Measurements from ENCODE around the gene UPP1. TPM values are rescaled to one million over a fixed set of nuclear protein-coding genes. Genes with fewer than 3 reads are reported as not detected.

Gene UPP1
- total RNA-seq, 1 donor from 2014 or later = 79.8 TPM

- Histone ChIP-seq H3K4me1 (peaks cover 32% of the 10 kb centered on the region), H3K36me3 (peaks cover 0 to 14% of the 10 kb centered on the region in 2 donors), H3K9me3 (no peaks in the 10 kb centered on the region), H3K27ac (peak overlapping the region; percentile 90), H3K4me3 (peak overlapping the region; percentile 76 to 79), H3K27me3 (no peaks in the 10 kb centered on the region)
- TF ChIP-seq POLR2A (IDR thresholded peaks at IDR 0.05) (no peak), POLR2AphosphoS5 (IDR thresholded peaks at IDR 0.05; ENCODE audit: insufficient read depth in 1 of 2, low read depth in 1 of 2) (peak; percentile 66 to 83)
- DNase-seq (ENCODE audit: extremely low spot score in 2 of 2) = peak in 1 of 2 donors; percentile 97
- intact Hi-C loops (cut with DNase I) = no loop called here
Observed at GRCh38 chr7:48088559-48089045, 463 bp upstream of the UPP1 start.

GRCh38 chr7:48090095-48090805 is 1.2 kb downstream of the UPP1 start:
- H3K4me1 ChIP-seq = peaks cover 30% of the 10 kb centered on the region
- peak in 1 of 2 donors; percentile 90 for DNase-seq (ENCODE audit: extremely low spot score in 2 of 2)
- no peak for TF ChIP-seq CTCF (IDR thresholded peaks at IDR 0.05)
- peak in 1 of 2 donors; percentile 50 for TF ChIP-seq POLR2AphosphoS5 (IDR thresholded peaks at IDR 0.05; ENCODE audit: insufficient read depth in 1 of 2, low read depth in 1 of 2)
- peak overlapping the region; percentile 90 for H3K27ac ChIP-seq
- no peaks in the 10 kb centered on the region for H3K9me3 ChIP-seq
- peak overlapping the region; percentile 76 to 79 for H3K4me3 ChIP-seq
- H3K27me3 ChIP-seq = no peaks in the 10 kb centered on the region
- peaks cover 0 to 24% of the 10 kb centered on the region in 2 donors for H3K36me3 ChIP-seq
- intact Hi-C loops (cut with DNase I) = no loop called here

GRCh38 chr7:48091506-48092433 is 2.7 kb downstream of the UPP1 start:
- no peaks in the 10 kb centered on the region for H3K9me3 ChIP-seq
- H3K36me3 ChIP-seq = peaks cover 0 to 32% of the 10 kb centered on the region in 2 donors
- no peak overlapping the region for H3K27ac ChIP-seq
- DNase-seq (ENCODE audit: extremely low spot score in 2 of 2) = peak in 1 of 2 donors; percentile 83
- no peak overlapping the region for H3K4me3 ChIP-seq
- intact Hi-C loops (cut with DNase I) = no loop called here
- H3K4me1 ChIP-seq = peaks cover 14% of the 10 kb centered on the region
- no peaks in the 10 kb centered on the region for H3K27me3 ChIP-seq
- TF ChIP-seq POLR2A (IDR thresholded peaks at IDR 0.05) (no peak), POLR2AphosphoS5 (IDR thresholded peaks at IDR 0.05; ENCODE audit: insufficient read depth in 1 of 2, low read depth in 1 of 2) (no peak), CTCF (IDR thresholded peaks at IDR 0.05) (no peak)

GRCh38 chr7:48094861-48095293 is 5.8 kb downstream of the UPP1 start:
- H3K27me3 ChIP-seq = no peaks in the 10 kb centered on the region
- peaks cover 10% of the 10 kb centered on the region for H3K4me1 ChIP-seq
- intact Hi-C loops (cut with DNase I) = no loop called here
- H3K27ac ChIP-seq = no peak overlapping the region
- peaks cover 0 to 50% of the 10 kb centered on the region in 2 donors for H3K36me3 ChIP-seq
- DNase-seq (ENCODE audit: extremely low spot score in 2 of 2) = peak in 1 of 2 donors; percentile 13
- no peak overlapping the region for H3K4me3 ChIP-seq
- no peaks in the 10 kb centered on the region for H3K9me3 ChIP-seq
- TF ChIP-seq POLR2AphosphoS5 (IDR thresholded peaks at IDR 0.05; ENCODE audit: insufficient read depth in 1 of 2, low read depth in 1 of 2) (no peak), CTCF (IDR thresholded peaks at IDR 0.05) (no peak)

- Histone ChIP-seq H3K27me3 (no peaks in the 10 kb centered on the region), H3K36me3 (peaks cover 0 to 54% of the 10 kb centered on the region in 2 donors), H3K4me1 (no peaks in the 10 kb centered on the region), H3K27ac (no peak overlapping the region), H3K9me3 (no peaks in the 10 kb centered on the region), H3K4me3 (no peak overlapping the region)
- DNase-seq (ENCODE audit: extremely low spot score in 2 of 2) = peak in 1 of 2 donors; percentile 37
- intact Hi-C loops (cut with DNase I) = no loop called here
- TF ChIP-seq POLR2AphosphoS5 (IDR thresholded peaks at IDR 0.05; ENCODE audit: insufficient read depth in 1 of 2, low read depth in 1 of 2) (no peak), POLR2A (IDR thresholded peaks at IDR 0.05) (no peak), CTCF (IDR thresholded peaks at IDR 0.05) (no peak)
Observed at GRCh38 chr7:48096273-48096672, 7.2 kb downstream of the UPP1 start.
